Stimulated activated CD4-positive, alpha-beta T cell treated with anti-CD3 and anti-CD28 coated beads, Interleukin-4, amount 100 ng/mL, for 24 hours (primary cell): ENCODE results near the gene NMT1.

ENCODE experiments used
- DNase-seq: peaks from one replicate; pipeline ENCODE4 v3.0.0-alpha.2; 2020

Gene NMT1

DNA sequence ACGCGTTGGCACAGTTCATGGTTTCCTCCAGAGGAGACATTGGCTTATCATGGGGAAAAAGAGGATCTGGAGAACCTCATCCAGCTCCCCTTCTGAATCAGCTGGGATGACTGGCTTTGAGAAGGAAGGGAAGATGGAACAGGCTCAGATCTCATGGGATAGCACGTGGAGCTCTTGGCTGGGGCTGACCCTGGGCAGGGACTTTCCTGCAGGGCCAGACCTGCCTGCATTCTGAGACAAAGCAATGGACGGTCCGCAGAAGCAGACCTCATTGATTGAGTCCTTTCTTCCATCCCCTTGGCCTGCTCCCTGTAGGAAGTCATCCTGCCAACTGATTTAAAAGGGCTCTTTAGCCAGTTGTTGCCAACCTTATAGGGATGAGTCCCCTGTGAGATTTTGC lies 45.0 kb downstream of the NMT1 start:
- no peak for DNase-seq

DNA sequence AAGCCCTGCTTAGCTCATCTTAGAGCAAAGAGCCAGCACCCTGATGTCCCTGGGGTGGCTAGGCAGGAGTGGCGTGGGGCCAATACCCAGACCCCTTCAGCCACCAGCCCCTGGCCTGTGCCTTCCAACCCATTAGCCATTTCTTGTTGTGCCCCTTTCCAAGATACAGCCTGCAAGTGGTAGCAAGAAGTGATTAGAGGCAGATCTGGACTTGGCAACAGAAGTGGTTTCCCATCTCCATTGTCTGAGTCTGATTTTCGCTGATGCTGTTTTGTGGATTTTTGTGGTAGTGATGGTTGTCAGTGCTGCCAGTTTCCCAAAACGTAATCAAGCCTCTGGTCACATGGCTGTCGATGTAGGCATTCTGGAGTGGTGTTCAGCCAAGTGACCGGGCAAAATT lies 45.5 kb downstream of the NMT1 start:
- DNase-seq = no peak

GRCh38 chr17:45107293-45108010 lies 46.3 kb downstream of the NMT1 start:
- DNase-seq = no peak

- DNase-seq = no peak
Observed at GRCh38 chr17:45108051-45108450, 46.9 kb downstream of the NMT1 start.

DNA sequence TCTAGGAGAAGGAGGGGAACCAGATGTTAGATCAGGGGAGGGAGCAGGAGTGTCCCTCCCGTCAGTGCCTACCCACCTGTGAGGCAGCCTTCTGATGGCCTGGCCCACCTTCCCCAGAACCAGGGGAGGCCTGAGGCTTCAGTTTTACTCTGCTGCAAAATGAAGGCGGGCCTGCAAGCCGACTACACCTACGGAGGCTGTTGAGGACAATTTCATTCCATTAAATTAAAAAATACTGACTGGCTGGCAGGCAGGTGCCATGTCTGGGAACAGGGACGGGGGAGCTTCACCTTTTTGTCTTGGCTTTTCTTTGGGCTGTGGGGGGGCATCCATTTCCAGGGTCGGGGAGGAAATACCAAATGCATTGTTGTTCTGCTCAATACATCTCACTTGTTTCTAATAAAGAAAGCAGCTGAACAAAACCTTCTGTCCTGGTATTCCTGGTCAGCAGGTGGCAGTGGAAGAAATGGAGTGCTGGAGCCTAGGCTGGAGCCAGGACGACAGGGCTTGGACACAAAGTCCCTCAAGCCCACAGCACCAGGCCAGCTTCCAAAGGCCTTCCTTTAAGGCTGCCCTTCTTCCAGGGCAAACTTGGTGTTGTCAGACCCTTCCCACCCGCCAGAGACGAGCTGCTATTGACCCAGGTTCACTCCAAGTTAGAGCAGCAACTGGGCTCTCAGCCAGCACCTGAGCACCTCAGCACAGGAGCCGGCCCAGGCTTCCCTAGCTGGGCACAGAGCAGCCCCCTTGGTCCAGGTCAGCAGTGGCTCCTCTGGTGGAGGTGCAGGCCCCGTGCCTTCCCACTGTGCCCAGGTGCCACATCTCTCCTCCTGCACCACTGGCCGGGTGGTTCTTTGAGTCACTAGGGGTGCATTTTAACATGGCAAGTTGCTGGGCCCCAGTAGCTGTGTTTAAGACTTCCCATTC lies 47.7 kb downstream of the NMT1 start:
- no peak for DNase-seq

DNA sequence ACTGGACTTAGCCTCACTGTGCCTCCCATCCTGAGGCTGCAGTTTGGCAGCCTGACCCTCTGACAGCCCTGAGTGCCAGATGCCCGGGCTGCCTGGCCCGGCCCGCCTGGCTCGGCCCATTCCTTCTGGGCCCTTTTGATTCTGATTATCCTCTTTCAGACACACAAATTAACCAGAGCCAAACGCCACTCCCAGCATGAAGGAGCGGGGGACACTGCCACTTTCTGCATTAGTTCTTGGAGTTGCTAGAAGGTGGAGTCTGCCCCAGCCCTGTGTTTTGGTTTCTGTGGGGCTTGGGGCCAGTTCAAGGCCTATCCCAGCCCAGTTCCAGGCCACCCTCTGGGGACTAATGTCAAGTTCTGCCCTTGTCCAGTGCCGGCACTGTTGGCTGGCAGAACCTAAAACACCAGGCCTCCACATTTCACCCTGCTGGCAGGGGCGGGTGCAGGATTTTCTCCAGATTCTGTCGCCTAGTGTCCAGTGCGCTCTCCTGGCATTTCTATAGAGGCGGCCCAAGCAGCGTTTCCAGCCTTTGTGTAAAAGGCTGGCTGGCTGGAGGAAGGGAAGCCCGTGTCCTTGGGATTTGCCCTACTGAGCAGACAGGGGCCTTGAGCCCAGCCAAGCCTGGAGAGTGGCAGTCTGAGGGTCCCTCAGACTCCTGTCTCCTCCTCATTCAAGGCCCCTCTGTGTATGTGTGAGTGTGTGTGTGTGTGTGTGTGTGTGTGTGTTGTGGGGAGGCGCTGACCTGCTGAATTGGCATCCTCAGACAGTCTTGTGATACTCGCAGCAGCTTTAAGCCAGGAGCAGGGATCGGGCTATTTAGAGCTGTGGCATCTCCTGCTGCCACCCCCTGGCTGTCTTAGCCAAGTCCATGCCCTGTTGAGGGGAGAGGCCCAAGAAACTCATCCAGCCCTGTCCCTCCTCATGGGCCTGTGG lies 49.8 kb downstream of the NMT1 start:
- DNase-seq = no peak

DNA sequence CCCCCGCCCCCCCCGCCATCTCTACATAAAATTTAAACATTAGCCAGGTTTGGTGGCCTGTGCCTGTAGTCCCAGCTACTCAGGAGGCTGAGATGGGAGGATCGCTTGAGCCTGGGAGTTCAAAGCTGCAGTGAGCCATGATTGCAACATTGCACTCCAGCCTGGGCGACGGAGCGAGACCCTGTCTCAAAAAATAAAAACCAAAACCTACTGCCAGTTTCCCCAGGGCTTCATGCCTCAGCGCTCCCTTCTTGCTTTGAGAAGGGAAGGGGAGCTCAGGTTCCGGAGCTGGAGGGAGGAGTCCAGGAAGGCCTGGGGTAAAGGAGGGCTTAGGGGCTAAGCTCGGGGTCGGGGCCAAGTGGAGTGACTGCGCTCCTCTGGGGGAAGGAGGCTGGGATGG lies 50.7 kb downstream of the NMT1 start:
- no peak for DNase-seq

DNA sequence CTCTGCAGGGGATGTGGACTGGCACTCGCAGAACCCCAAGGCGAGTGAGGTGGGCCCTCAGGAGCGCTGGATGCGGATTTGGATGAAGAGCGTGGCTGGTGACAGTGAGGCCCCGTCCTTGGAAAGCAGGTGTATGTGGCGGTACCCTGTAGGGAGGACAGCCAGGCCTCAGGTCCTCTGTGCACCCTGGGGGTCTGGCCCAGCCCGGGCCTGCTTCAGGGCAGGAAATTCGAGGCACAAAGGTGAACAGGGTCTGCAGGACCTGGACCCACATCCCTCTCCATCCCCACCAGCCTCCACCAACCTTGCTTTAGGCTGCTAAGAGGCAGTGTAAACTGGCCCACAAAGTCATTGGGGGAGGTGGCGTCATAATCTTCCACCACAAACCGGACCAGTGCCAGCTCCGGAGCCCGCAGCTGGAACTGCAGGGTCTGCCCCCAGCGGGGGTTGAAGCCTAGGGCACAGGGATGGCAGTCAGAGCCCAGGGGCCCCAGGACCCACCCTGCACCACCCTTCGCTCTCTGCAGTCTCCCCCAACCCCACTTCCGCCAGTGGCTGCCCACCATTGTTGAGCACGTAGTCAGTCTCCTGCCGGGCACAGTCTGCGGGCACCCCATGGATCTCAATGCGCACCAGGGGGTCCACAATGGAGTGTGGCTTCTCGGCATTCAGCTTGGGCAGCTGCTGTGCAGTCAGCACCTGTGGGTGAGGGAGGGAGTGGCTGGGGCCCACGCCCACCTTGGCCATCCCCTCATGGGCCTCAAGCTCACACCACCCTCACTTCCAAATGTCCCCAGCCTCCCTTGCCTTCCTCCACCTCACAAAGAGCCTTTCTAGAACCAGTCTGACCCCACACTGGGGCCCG lies 51.7 kb downstream of the NMT1 start:
- no peak for DNase-seq

- DNase-seq = no peak
Observed at GRCh38 chr17:45113424-45113754, 52.3 kb downstream of the NMT1 start.

DNA sequence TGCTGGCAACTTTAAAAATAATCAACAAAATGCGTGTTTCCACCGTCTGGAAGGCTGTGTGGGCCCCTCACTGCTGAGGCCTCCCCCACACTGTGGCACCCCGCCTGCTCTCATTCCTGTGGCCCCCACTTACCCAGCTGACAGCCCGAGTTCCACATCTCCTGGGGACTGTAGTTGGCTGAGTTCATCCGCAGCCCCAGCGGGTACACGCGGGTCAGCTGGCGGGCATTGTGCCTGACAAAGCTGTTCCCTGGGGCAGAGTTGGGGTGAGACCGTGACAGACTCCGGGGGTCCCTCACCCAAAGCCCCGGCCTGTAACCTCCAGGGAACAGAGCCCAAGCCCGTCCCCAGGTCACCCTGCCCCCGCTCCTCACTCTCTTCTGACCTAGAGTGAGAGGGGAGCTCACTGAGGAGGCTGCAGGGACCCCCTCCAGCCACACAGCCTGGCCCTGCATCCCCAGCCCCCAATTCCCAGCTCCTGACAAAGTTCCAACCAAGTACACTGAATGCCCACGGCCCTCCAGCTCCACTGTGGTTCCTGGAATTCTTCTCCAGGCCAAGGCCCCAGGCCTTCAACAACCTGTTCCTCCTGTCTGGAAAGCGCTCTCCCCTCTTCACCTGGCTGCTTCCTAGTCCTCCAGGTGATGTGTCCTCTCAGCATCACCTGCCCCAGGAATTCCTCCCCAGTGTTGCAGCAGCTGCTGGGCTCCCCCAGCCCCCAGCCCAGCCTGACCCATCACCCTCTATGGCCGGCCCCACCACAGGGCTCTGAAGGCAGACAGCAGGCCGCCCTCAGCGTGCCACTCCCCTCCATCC lies 53.2 kb downstream of the NMT1 start:
- DNase-seq = no peak

- no peak for DNase-seq
Observed at GRCh38 chr17:45115015-45115625, 54.0 kb downstream of the NMT1 start.

DNA sequence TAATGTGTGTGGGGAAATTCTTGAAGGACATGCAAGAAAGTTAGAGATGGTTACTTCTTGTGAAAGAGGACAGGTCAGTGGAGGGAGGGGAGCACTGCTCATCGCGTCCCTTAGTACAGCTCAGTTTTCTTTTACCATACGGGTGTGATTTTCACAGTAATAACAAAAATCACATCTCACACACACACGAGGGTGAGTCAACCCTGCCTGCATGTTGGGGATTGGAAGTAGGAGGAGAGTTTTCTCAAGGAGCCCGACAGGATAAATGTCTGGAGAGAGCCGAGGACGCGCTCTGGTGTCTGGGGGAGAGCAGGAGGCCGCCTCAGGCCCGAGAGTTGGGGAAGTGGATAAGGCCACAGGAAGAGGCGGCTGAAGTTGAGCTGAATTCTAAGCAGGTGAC lies 54.8 kb downstream of the NMT1 start:
- DNase-seq = no peak

- no peak for DNase-seq
Observed at GRCh38 chr17:45116434-45117016, 55.4 kb downstream of the NMT1 start.

GRCh38 chr17:45117334-45117733 lies 56.2 kb downstream of the NMT1 start:
- no peak for DNase-seq

GRCh38 chr17:45117848-45118646 lies 56.9 kb downstream of the NMT1 start:
- DNase-seq = no peak

- DNase-seq = no peak
Observed at GRCh38 chr17:45118691-45119090, 57.6 kb downstream of the NMT1 start.

- no peak for DNase-seq
Observed at GRCh38 chr17:45119964-45120363, 58.8 kb downstream of the NMT1 start.

GRCh38 chr17:45120558-45120957 lies 59.4 kb downstream of the NMT1 start:
- DNase-seq = no peak

GRCh38 chr17:45121055-45121454 lies 59.9 kb downstream of the NMT1 start:
- DNase-seq = no peak
